Bronchial epithelial cell (primary cell): ENCODE results near the gene ST8SIA4. TPM values are rescaled to one million over a fixed set of nuclear protein-coding genes. Genes with fewer than 3 reads are reported as not detected.

Experiments
- DNase-seq: peaks from one replicate; pipeline ENCODE4 v3.0.0-alpha.2; 2010; ENCODE audit warnings: low read depth
- FAIRE-seq: peaks from 2 replicates; lab custom pipeline; 2011; peaks lifted over from hg19 to GRCh38; lab: Jason Lieb, UNC
- H3K27me3 ChIP-seq: 2 replicates; pipeline ENCODE4 v1.5.1; 2011; ENCODE audit warnings: low read length; ENCODE audit not compliant: control insufficient read depth, insufficient read depth
- H3K36me3 ChIP-seq: 2 replicates; pipeline ENCODE4 v1.5.1; 2011; ENCODE audit warnings: low read length; ENCODE audit not compliant: control insufficient read depth, insufficient read depth
- H3K4me3 ChIP-seq: 2 replicates; pipeline ENCODE4 v1.5.1; 2011; ENCODE audit warnings: mild to moderate bottlenecking, low read depth, low read length, control low read depth
- CTCF ChIP-seq: IDR thresholded peaks from 2 replicates; pipeline ENCODE4 v1.5.1; 2011; ENCODE audit warnings: mild to moderate bottlenecking, moderate library complexity, low read length, control low read depth, inconsistent platforms; ENCODE audit not compliant: insufficient read depth, severe bottlenecking
- total RNA-seq: library from RNA; depleted of rRNA; stranded (reverse); fragments of >200 nt; gene quantifications from 2 replicates; pipeline ENCODE4 v1.2.1, GENCODE V29; 2014

Gene ST8SIA4
- total RNA-seq, 1 donor from 2014 or later, result under 0.01 TPM

GRCh38 chr5:100792781-100793180 is 110.3 kb downstream of the ST8SIA4 start:
- TF ChIP-seq CTCF, result no peak
- no peak overlapping the region for H3K4me3 ChIP-seq
- H3K36me3 ChIP-seq, result no peaks in the 10 kb centered on the region
- DNase-seq (no peak), FAIRE-seq (no peak)
- no peaks in the 10 kb centered on the region for H3K27me3 ChIP-seq

- no peaks in the 10 kb centered on the region for H3K36me3 ChIP-seq
- no peak for FAIRE-seq
Measured at GRCh38 chr5:100791391-100791790, 111.7 kb downstream of the ST8SIA4 start.

GRCh38 chr5:100790951-100791350 is 112.1 kb downstream of the ST8SIA4 start:
- TF ChIP-seq CTCF, result no peak
- Histone ChIP-seq H3K4me3 (no peak overlapping the region), H3K36me3 (no peaks in the 10 kb centered on the region), H3K27me3 (no peaks in the 10 kb centered on the region)
- DNase-seq, result no peak
- FAIRE-seq, result no peak

More at GRCh38 chr5:100791391-100791790, 111.7 kb downstream of the ST8SIA4 start:
- Histone ChIP-seq H3K27me3 (no peaks in the 10 kb centered on the region), H3K4me3 (no peak overlapping the region)
- no peak for TF ChIP-seq CTCF
- no peak for DNase-seq

GRCh38 chr5:100790170-100790665 is 112.9 kb downstream of the ST8SIA4 start:
- FAIRE-seq (no peak), DNase-seq (no peak)
- H3K27me3 ChIP-seq, result no peaks in the 10 kb centered on the region
- no peak overlapping the region for H3K4me3 ChIP-seq
- no peak for TF ChIP-seq CTCF
- no peaks in the 10 kb centered on the region for H3K36me3 ChIP-seq

- Histone ChIP-seq H3K36me3 (no peaks in the 10 kb centered on the region), H3K27me3 (no peaks in the 10 kb centered on the region), H3K4me3 (no peak overlapping the region)
- no peak for TF ChIP-seq CTCF
- DNase-seq, result no peak
- no peak for FAIRE-seq
Measured at GRCh38 chr5:100789694-100790093, 113.4 kb downstream of the ST8SIA4 start.

GRCh38 chr5:100788417-100788816 is 114.7 kb downstream of the ST8SIA4 start:
- FAIRE-seq, result no peak
- Histone ChIP-seq H3K27me3 (no peaks in the 10 kb centered on the region), H3K36me3 (no peaks in the 10 kb centered on the region), H3K4me3 (no peak overlapping the region)
- TF ChIP-seq CTCF, result no peak
- DNase-seq, result no peak
